ENCODE measurements around the gene TSPAN2.

The TSPAN2 gene

DNA sequence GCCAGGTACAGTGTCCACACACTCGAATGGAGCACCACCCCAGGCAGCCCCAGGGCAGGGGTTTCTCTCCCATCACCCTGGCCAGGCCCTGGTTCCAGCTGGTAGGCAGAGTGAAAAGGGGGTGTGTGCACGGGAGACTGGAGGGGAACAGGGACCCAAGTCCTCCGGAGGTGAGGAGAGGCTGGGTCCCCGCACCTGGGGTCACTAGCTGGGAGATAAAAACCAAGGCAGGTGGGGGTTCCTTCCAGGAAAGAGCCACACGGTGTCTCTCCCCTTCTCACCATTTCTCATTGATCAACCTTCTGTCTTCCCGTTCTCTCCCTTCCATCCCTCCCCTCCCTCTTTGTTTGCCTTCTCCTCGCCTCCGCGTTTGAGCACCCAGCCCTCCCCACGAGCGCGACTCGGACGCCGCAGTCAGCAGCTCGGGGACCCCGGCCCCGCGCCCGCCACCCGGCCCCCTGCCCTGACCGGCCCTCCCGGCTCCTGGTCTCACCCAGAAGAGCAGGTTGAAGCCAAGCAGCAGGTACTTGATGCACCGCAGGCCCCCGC, 358 bp downstream of the TSPAN2 start:
- no peak for DNase-seq (ENCODE audit: low spot score)
- TF ChIP-seq, protein P1, sequence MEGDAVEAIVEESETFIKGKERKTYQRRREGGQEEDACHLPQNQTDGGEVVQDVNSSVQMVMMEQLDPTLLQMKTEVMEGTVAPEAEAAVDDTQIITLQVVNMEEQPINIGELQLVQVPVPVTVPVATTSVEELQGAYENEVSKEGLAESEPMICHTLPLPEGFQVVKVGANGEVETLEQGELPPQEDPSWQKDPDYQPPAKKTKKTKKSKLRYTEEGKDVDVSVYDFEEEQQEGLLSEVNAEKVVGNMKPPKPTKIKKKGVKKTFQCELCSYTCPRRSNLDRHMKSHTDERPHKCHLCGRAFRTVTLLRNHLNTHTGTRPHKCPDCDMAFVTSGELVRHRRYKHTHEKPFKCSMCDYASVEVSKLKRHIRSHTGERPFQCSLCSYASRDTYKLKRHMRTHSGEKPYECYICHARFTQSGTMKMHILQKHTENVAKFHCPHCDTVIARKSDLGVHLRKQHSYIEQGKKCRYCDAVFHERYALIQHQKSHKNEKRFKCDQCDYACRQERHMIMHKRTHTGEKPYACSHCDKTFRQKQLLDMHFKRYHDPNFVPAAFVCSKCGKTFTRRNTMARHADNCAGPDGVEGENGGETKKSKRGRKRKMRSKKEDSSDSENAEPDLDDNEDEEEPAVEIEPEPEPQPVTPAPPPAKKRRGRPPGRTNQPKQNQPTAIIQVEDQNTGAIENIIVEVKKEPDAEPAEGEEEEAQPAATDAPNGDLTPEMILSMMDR (IDR thresholded peaks at IDR 0.05; ENCODE audit: extremely low read depth, missing control alignments) = no peak

DNA sequence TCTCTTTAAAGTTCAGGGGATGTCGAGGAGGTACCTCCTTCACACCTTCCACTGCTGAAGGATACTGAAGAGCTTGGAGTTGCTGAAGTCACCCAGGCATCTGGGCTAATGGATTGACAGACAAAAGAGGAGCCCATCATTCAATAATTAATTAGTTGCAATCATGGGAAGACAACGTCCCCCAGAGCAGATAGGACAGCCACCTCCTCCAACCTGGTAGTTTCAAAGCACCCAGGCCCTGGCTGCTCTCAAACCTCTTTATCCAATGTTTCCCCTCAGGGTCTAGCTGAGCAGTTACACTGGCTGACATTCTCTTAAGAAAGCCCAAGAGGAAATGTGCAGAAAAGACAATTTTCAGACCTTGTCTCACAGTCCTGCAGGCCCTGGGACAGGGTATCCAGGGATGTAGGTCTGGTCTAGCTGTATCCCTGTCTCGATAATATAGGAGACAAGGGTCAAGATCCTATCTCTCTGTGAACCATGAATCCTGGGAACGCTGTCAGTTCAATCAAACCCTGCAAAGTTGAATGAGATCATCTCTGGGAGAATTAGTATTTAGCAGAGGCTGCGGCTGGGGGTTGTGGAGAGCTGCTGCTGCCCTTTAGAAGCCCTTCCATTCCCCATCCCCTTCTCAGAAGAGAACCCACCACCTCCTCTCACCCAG, 1.1 kb downstream of the TSPAN2 start:
- TF ChIP-seq, protein P1 (IDR thresholded peaks at IDR 0.05; ENCODE audit: extremely low read depth, missing control alignments) = no peak

DNA sequence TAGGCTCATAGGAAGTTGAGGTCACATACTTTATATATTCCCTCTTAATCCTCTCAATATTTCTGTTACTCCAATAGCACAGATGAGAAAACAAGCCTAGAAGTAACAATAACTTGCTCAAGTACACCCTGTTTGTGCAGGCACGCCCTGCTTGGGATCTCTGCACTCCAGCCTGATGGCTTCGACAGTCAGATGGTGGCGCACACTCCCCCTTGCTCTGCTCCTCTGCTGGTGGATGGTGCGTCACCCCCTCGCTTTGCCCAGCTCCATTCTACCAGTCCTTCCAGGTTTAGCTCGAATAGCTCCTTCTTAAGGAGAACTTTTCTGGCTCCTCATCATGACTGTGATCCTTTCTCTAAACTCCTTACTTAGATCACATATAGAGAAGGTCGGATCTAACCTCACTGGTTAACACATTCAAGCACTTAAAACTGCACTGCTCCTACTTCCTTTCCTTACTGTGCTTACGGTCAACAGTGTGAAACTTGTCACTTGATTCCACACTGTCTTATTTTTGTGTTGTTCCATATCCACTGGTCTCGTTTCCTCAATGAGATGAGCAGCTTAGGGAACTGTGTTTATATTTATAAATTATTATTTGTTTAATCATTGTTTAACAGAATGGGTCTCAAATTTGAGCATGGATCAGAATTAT, 3.0 kb downstream of the TSPAN2 start:
- TF ChIP-seq, protein P1 (IDR thresholded peaks at IDR 0.05; ENCODE audit: extremely low read depth, missing control alignments) = no peak
- DNase-seq (ENCODE audit: low spot score) = no peak

More for the DNA sequence above, 1.1 kb downstream of the TSPAN2 start:
- DNase-seq (ENCODE audit: low spot score) = no peak

DNA sequence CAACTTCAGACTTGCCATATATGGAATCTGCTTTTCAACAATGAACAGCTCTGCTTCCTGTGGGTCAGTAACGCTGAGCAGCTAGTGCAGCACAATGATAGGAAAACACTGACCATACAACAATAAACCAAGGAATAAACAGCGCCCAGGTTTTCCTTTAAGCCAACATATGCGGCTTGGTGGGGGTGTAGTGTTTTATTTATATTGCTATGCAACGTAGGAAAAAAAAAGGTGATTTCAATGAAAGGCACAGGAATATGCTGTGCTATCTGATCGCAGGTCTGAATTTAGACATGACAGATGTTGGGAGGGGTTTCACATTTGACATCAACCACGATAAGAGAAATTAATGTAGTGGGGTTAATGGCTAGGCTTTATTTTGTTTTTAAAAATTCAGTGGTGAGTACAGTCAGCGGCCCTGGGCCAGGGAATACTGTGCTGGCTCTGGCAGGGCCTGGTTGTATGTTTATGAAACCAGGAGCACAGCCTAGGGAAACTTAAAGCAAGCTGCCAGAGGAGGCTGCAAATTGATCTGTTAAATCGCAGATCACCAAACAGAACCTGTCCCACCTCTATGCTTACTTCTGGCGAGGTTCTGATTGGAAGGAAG, 4.3 kb downstream of the TSPAN2 start:
- no peak for DNase-seq (ENCODE audit: low spot score)
- TF ChIP-seq, protein P1 (IDR thresholded peaks at IDR 0.05; ENCODE audit: extremely low read depth, missing control alignments) = no peak

DNA sequence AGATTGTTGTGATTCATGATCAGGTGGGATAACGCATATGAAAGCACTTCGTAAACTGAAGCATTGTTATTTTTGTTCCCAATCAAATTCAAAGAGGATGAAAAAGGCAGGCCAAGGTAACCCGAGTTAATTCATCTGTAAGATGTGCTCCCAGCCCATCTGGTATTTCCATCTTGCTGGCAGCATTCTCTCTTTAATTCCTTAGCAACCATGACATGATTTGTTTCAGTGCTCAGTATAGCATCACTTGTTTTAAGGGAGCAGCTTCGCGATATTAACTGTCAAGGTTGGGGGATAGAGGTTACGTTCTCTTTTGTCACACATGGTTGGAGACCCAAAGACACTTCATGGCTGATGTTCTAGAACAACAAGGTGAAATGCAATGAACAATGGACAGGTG, 6.4 kb downstream of the TSPAN2 start:
- no peak for DNase-seq (ENCODE audit: low spot score)
- TF ChIP-seq, protein P1 (IDR thresholded peaks at IDR 0.05; ENCODE audit: extremely low read depth, missing control alignments) = no peak

DNA sequence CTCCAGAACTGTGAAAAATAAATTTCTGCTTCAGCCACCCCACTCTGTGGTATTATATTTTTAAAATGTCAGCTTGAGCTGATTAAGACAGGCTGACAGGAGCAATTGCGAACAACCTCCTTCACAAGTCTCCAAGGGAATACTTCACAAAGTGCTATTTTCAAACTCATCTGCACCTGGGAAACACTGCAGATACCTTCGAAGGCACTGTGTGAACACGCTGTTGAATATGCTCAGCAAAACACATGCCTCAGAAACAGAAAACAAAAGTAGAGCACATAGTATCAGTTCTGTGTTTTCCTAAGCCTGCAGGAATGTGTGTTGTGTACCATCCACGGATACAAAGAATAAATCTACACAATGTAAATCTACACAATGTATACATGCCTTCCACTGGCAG, 10.6 kb downstream of the TSPAN2 start:
- DNase-seq (ENCODE audit: low spot score) = no peak
- TF ChIP-seq, protein P1 (IDR thresholded peaks at IDR 0.05; ENCODE audit: extremely low read depth, missing control alignments) = no peak

- no peak for DNase-seq (ENCODE audit: low spot score)
- TF ChIP-seq, protein P1 (IDR thresholded peaks at IDR 0.05; ENCODE audit: extremely low read depth, missing control alignments) = no peak
Observed at GRCh38 chr1:115077984-115078330, 11.3 kb downstream of the TSPAN2 start.
